Panc1 (cell line): ENCODE measurements around the gene MAST1. TPM values are rescaled to one million over a fixed set of nuclear protein-coding genes. Genes with fewer than 3 reads are reported as not detected.
A peak's percentile ranks its signal among the peaks of the same experiment; 100 is the strongest.

Experiments used
- ATAC-seq: fragments of 200-7000 bp; cut with Tn5 transposase; 2 replicates; pipeline ENCODE4 v1.9.1; 2020; ENCODE audit warnings: mild to moderate bottlenecking, moderate library complexity
- BruUV-seq: library from RNA; stranded (reverse); fragments of 400-500 nt; replicated peaks from 2 replicates; lab custom pipeline; 2021; lab: Mats Ljungman, UMichigan
- CTCF ChIA-PET: fragments of 300-600 bp; sonication (Branson Sonifier 250); formaldehyde crosslinking; loops from one replicate; lab custom pipeline; 2022; ENCODE audit warnings: antibody characterized with exemption; lab: Charles Lee
- POLR2A ChIA-PET: fragments of 300-600 bp; sonication (Branson Sonifier 250); formaldehyde crosslinking; loops from one replicate; lab custom pipeline; 2022; ENCODE audit warnings: antibody characterized with exemption; lab: Charles Lee
- DNase-seq: peaks from one replicate; pipeline ENCODE4 v3.0.0-alpha.2; 2010; ENCODE audit warnings: low read depth, low spot score
- H3K27ac ChIP-seq: 2 replicates; pipeline ENCODE4 v1.5.1; 2011; ENCODE audit warnings: mild to moderate bottlenecking, low read length, inconsistent platforms
- H3K27me3 ChIP-seq: fragments of 200-500 bp; sonication (Bioruptor generic); 2 replicates; pipeline ENCODE4 v1.6.0; 2014; ENCODE audit warnings: low read length, inconsistent platforms; ENCODE audit not compliant: control insufficient read depth, insufficient read depth
- H3K36me3 ChIP-seq: fragments of 200-500 bp; sonication (Bioruptor generic); 2 replicates; pipeline ENCODE4 v1.5.1; 2014; ENCODE audit warnings: inconsistent platforms, mild to moderate bottlenecking, low read length, moderate library complexity; ENCODE audit not compliant: control insufficient read depth, insufficient read depth
- H3K4me1 ChIP-seq: 2 replicates; pipeline ENCODE4 v1.5.1; 2011; ENCODE audit warnings: inconsistent platforms, mild to moderate bottlenecking, low read length, moderate library complexity; ENCODE audit not compliant: control insufficient read depth, insufficient read depth
- H3K4me3 ChIP-seq, 2 experiments: 2 replicates each; pipeline ENCODE4 v1.5.1; 2011 to 2012; ENCODE audit warnings: low read depth in 2 of 2, low read length in 2 of 2, mild to moderate bottlenecking in 2 of 2, inconsistent platforms in 1 of 2, moderate library complexity in 1 of 2
- H3K9me3 ChIP-seq: fragments of 200-500 bp; sonication (Bioruptor generic); 2 replicates; pipeline ENCODE4 v1.5.1; 2014; ENCODE audit warnings: low read depth, mild to moderate bottlenecking, inconsistent platforms, low read length, moderate library complexity; ENCODE audit not compliant: control insufficient read depth, insufficient read depth
- CTCF ChIP-seq: fragments of 450-650 bp; IDR thresholded peaks from 2 replicates; pipeline ENCODE4 v1.5.1; 2017; ENCODE audit warnings: mild to moderate bottlenecking
- POLR2AphosphoS5 ChIP-seq: IDR thresholded peaks from 2 replicates; pipeline ENCODE4 v1.6.1; 2012; ENCODE audit warnings: mild to moderate bottlenecking, low read depth, low read length, moderate library complexity
- REST ChIP-seq, 2 experiments: IDR thresholded peaks; 2 replicates each; pipeline ENCODE4 v1.6.1; 2011 to 2012; ENCODE audit warnings: low read depth in 2 of 2, control low read depth in 1 of 2, low read length in 1 of 2, mild to moderate bottlenecking in 1 of 2, moderate library complexity in 1 of 2; ENCODE audit not compliant: insufficient read depth in 1 of 2
- SIN3A ChIP-seq: IDR thresholded peaks from 2 replicates; pipeline ENCODE4 v1.6.1; 2012; ENCODE audit warnings: low read depth, mild to moderate bottlenecking, low read length, moderate library complexity, borderline replicate concordance; ENCODE audit not compliant: insufficient read depth
- TCF7L2 ChIP-seq: IDR thresholded peaks from 2 replicates; pipeline ENCODE4 v1.6.1; 2011; ENCODE audit warnings: mild to moderate bottlenecking, low read depth, low read length, inconsistent platforms
- in situ Hi-C: cut with HindIII; loops from 2 replicates; pipeline ENCODE4 v1.10.0; 2016; ENCODE audit warnings: low sequenced_read_pairs, low pct_unique_long_range_greater_than_20kb
- intact Hi-C: fragments of 100-400 bp; cut with micrococcal nuclease; formaldehyde crosslinking; loops from one replicate; pipeline ENCODE4 v1.10.0; 2022; ENCODE audit not compliant: unreplicated experiment
- total RNA-seq: library from RNA; stranded (reverse); gene quantifications from one replicate; pipeline ENCODE4 v1.2.1, GENCODE V29; 2021; ENCODE audit not compliant: unreplicated experiment

MAST1 gene
- total RNA-seq, 1 experiment from 2014 or later, result 3.1 TPM

DNA sequence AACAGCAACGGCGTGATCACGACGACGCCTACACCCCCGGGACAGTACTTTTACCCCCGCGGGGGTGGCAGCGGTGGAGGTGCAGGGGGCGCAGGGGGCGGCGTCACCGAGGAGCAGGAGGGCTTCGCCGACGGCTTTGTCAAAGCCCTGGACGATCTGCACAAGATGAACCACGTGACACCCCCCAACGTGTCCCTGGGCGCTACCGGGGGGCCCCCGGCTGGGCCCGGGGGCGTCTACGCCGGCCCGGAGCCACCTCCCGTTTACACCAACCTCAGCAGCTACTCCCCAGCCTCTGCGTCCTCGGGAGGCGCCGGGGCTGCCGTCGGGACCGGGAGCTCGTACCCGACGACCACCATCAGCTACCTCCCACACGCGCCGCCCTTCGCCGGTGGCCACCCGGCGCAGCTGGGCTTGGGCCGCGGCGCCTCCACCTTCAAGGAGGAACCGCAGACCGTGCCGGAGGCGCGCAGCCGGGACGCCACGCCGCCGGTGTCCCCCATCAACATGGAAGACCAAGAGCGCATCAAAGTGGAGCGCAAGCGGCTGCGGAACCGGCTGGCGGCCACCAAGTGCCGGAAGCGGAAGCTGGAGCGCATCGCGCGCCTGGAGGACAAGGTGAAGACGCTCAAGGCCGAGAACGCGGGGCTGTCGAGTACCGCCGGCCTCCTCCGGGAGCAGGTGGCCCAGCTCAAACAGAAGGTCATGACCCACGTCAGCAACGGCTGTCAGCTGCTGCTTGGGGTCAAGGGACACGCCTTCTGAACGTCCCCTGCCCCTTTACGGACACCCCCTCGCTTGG, 46.1 kb upstream of the MAST1 start:
- ChIA-PET CTCF (interaction anchor here (1.1 to 1.7 kb wide), 2 partner anchors 15 to 27 kb away, joined by 4 to 5 read pairs; no protein-coding TSS in a partner anchor), POLR2A (interaction anchor here (0.7 to 2.8 kb wide), 4 partner anchors 9 to 363 kb away, joined by 3 to 16 read pairs (median 4); no protein-coding TSS in a partner anchor)
- in situ Hi-C loops, result no loop called here
- peak; percentile 38; the same call in 1 of the 2 replicates for TF ChIP-seq SIN3A
- no peak for TF ChIP-seq CTCF
- no peak for TF ChIP-seq REST (IDR thresholded peaks at IDR 0.05; ENCODE audit: insufficient read depth in 1 of 2, low read depth in 2 of 2, low read length in 1 of 2)
- TF ChIP-seq TCF7L2, result peak; percentile 69; the same call in 1 of the 2 replicates
- no peak for TF ChIP-seq POLR2AphosphoS5
- intact Hi-C loops, result no loop called here
- BruUV-seq, result TSS peak; percentile 90
- H3K4me1 ChIP-seq, result peaks cover 33% of the 10 kb centered on the region
- H3K27ac ChIP-seq, result peak overlapping the region; percentile 87
- H3K36me3 ChIP-seq, result peaks cover 2% of the 10 kb centered on the region
- no peaks in the 10 kb centered on the region for H3K9me3 ChIP-seq
- no peak for ATAC-seq
- H3K4me3 ChIP-seq, result peak overlapping the region; percentile 75 to 79
- no peaks in the 10 kb centered on the region for H3K27me3 ChIP-seq
- no peak for DNase-seq

DNA sequence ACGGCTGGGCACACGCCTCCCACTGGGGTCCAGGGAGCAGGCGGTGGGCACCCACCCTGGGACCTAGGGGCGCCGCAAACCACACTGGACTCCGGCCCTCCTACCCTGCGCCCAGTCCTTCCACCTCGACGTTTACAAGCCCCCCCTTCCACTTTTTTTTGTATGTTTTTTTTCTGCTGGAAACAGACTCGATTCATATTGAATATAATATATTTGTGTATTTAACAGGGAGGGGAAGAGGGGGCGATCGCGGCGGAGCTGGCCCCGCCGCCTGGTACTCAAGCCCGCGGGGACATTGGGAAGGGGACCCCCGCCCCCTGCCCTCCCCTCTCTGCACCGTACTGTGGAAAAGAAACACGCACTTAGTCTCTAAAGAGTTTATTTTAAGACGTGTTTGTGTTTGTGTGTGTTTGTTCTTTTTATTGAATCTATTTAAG, 45.4 kb upstream of the MAST1 start:
- POLR2A ChIA-PET, result interaction anchor here (1.4 to 2.8 kb wide), 2 partner anchors 15 to 27 kb away, joined by 5 to 16 read pairs; no protein-coding TSS in a partner anchor
- in situ Hi-C loops, result no loop called here

More for the DNA sequence above, 45.4 kb upstream of the MAST1 start:
- no peaks in the 10 kb centered on the region for H3K9me3 ChIP-seq
- no peak for TF ChIP-seq REST (IDR thresholded peaks at IDR 0.05; ENCODE audit: insufficient read depth in 1 of 2, low read depth in 2 of 2, low read length in 1 of 2)
- TF ChIP-seq SIN3A, result no peak
- TF ChIP-seq POLR2AphosphoS5, result no peak
- no peak for TF ChIP-seq TCF7L2
- TF ChIP-seq CTCF, result no peak
- no peak for DNase-seq
- TSS peak; percentile 81 for BruUV-seq
- H3K4me3 ChIP-seq, result peak overlapping the region; percentile 75 to 79
- CTCF ChIA-PET, result interaction anchor here (0.9 to 1.7 kb wide), 3 partner anchors 15 to 43 kb away, joined by 3 to 5 read pairs (median 4); no protein-coding TSS in a partner anchor
- peaks cover 2% of the 10 kb centered on the region for H3K36me3 ChIP-seq
- no peaks in the 10 kb centered on the region for H3K27me3 ChIP-seq
- H3K4me1 ChIP-seq, result peaks cover 27% of the 10 kb centered on the region
- intact Hi-C loops, result no loop called here
- ATAC-seq, result no peak
- H3K27ac ChIP-seq, result peak overlapping the region; percentile 87
